OCI-LY7 (cell line): ENCODE results near the gene ROPN1L. TPM values are rescaled to one million over a fixed set of nuclear protein-coding genes. Genes with fewer than 3 reads are reported as not detected.

Experiments used
- BruUV-seq: library from RNA; stranded (reverse); fragments of 400-500 nt; replicated peaks from 2 replicates; lab custom pipeline; 2021; lab: Mats Ljungman, UMichigan
- CTCF ChIA-PET: fragments of 300-600 bp; sonication (Branson Sonifier 250); formaldehyde crosslinking; loops from one replicate; lab custom pipeline; 2022; ENCODE audit warnings: antibody characterized with exemption; ENCODE audit not compliant: unreplicated experiment; lab: Charles Lee
- POLR2A ChIA-PET: fragments of 300-600 bp; sonication (Branson Sonifier 250); formaldehyde crosslinking; loops from one replicate; lab custom pipeline; 2022; ENCODE audit warnings: antibody characterized with exemption; lab: Charles Lee
- DNase-seq: peaks from one replicate; pipeline ENCODE4 v3.0.0-alpha.2; 2015; ENCODE audit warnings: low spot score
- H2AFZ ChIP-seq: fragments of 200-600 bp; sonication (generic), shearing (Covaris generic); 2 replicates; pipeline ENCODE4 v1.6.1; 2014; ENCODE audit warnings: mild to moderate bottlenecking, antibody characterized with exemption, low read length, moderate library complexity
- H3K27ac ChIP-seq: fragments of 200-600 bp; sonication (generic); 2 replicates; pipeline ENCODE4 v1.5.1; 2014; ENCODE audit warnings: mixed run types, low read depth, mild to moderate bottlenecking, moderate library complexity, low read length, inconsistent platforms; ENCODE audit not compliant: poor library complexity, severe bottlenecking
- H3K36me3 ChIP-seq: fragments of 200-600 bp; sonication (generic); 2 replicates; pipeline ENCODE4 v1.6.1; 2014; ENCODE audit warnings: mild to moderate bottlenecking, antibody characterized with exemption, low read length, moderate library complexity, mixed read lengths; ENCODE audit not compliant: insufficient read depth
- H3K4me1 ChIP-seq: fragments of 200-600 bp; sonication (generic); 2 replicates; pipeline ENCODE4 v1.5.1; 2014; ENCODE audit warnings: mild to moderate bottlenecking, low read length; ENCODE audit not compliant: insufficient read depth, poor library complexity, severe bottlenecking
- H3K4me2 ChIP-seq: fragments of 200-600 bp; sonication (generic); 2 replicates; pipeline ENCODE4 v1.6.1; 2014; ENCODE audit warnings: mild to moderate bottlenecking, low read length
- H3K4me3 ChIP-seq: fragments of 200-600 bp; sonication (generic); 2 replicates; pipeline ENCODE4 v1.5.1; 2014; ENCODE audit warnings: mild to moderate bottlenecking, low read depth, low read length; ENCODE audit not compliant: poor library complexity, severe bottlenecking
- H3K79me2 ChIP-seq: fragments of 200-600 bp; sonication (generic); 2 replicates; pipeline ENCODE4 v1.6.1; 2016; ENCODE audit warnings: low read depth, mild to moderate bottlenecking, low read length, moderate library complexity, mixed read lengths; ENCODE audit not compliant: insufficient read depth
- H3K9me2 ChIP-seq: fragments of 200-600 bp; sonication (generic); 2 replicates; pipeline ENCODE4 v1.6.1; 2016; ENCODE audit warnings: mild to moderate bottlenecking, low read length, mixed read lengths; ENCODE audit not compliant: insufficient read depth
- H3K9me3 ChIP-seq: fragments of 200-600 bp; sonication (generic); 2 replicates; pipeline ENCODE4 v1.6.1; 2014; ENCODE audit warnings: mild to moderate bottlenecking, mixed run types, low read length, mixed read lengths
- H4K20me1 ChIP-seq: fragments of 200-600 bp; sonication (generic); 2 replicates; pipeline ENCODE4 v1.6.1; 2014; ENCODE audit warnings: mild to moderate bottlenecking, antibody characterized with exemption, low read length, moderate library complexity, mixed read lengths; ENCODE audit not compliant: insufficient read depth
- EZH2phosphoT487 ChIP-seq: fragments of 200-600 bp; sonication (generic); IDR thresholded peaks from 2 replicates; pipeline ENCODE4 v1.6.1; 2018; ENCODE audit warnings: low read depth, borderline replicate concordance, mild to moderate bottlenecking, mixed run types, antibody characterized with exemption, low read length, moderate library complexity, mixed read lengths
- intact Hi-C: fragments of 100-400 bp; cut with micrococcal nuclease; formaldehyde crosslinking; loops from one replicate; pipeline ENCODE4 v1.10.0; 2022; ENCODE audit not compliant: unreplicated experiment
- total RNA-seq, 2 experiments: library from RNA; depleted of rRNA in 1 of 2; stranded (reverse); fragments of >200 nt in 1 of 2; shearing (Covaris generic) in 1 of 2; gene quantifications; 2 replicates each; pipeline ENCODE4 v1.2.3, GENCODE V29; 2014 to 2022
- TF ChIP-seq, protein P1 (sequence below): fragments of 200-600 bp; sonication (generic); conservative IDR thresholded peaks from 2 replicates; pipeline ENCODE4 v1.5.1; 2014; ENCODE audit warnings: mild to moderate bottlenecking, antibody characterized with exemption, low read length, moderate library complexity, mixed read lengths

The ROPN1L gene
- total RNA-seq, 2 experiments from 2014 or later = 0.35 to 0.36 TPM

DNA sequence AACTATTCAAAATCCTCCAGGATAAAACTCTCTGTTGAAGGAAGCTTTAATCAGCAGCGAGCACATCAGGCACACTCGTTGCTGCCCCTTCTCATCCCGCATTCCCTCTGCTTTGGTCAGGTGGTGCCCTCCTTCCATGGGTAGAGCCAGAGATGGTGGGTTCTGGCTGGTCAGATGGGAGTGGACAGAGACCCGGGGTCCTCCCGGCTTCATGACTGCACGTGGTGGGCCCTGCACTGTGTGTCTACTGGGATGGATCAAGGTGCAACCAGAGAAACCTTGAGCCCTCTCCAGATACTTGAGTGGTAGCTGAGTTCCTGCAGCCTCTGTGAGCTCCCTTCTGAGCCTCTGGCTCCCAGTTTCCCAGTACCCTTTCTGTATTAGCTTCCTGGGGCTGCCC, 36.3 kb downstream of the ROPN1L start:
- intact Hi-C loops = no loop called here
- Histone ChIP-seq H3K9me2 (no peaks in the 10 kb centered on the region), H3K79me2 (no peaks in the 10 kb centered on the region), H3K4me2 (no peak overlapping the region), H3K4me3 (no peak overlapping the region), H3K9me3 (no peaks in the 10 kb centered on the region), H4K20me1 (no peaks in the 10 kb centered on the region), H3K36me3 (no peaks in the 10 kb centered on the region), H2AFZ (no peak overlapping the region), H3K4me1 (no peaks in the 10 kb centered on the region), H3K27ac (no peak overlapping the region)
- CTCF ChIA-PET = no interaction called here
- DNase-seq = no peak
- BruUV-seq = no TSS peak
- no peak for TF ChIP-seq EZH2phosphoT487
- TF ChIP-seq, protein P1, sequence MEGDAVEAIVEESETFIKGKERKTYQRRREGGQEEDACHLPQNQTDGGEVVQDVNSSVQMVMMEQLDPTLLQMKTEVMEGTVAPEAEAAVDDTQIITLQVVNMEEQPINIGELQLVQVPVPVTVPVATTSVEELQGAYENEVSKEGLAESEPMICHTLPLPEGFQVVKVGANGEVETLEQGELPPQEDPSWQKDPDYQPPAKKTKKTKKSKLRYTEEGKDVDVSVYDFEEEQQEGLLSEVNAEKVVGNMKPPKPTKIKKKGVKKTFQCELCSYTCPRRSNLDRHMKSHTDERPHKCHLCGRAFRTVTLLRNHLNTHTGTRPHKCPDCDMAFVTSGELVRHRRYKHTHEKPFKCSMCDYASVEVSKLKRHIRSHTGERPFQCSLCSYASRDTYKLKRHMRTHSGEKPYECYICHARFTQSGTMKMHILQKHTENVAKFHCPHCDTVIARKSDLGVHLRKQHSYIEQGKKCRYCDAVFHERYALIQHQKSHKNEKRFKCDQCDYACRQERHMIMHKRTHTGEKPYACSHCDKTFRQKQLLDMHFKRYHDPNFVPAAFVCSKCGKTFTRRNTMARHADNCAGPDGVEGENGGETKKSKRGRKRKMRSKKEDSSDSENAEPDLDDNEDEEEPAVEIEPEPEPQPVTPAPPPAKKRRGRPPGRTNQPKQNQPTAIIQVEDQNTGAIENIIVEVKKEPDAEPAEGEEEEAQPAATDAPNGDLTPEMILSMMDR = no peak
- POLR2A ChIA-PET = no interaction called here

- no TSS peak for BruUV-seq
- no peak for DNase-seq
- no peak overlapping the region for H3K4me2 ChIP-seq
- H4K20me1 ChIP-seq = no peaks in the 10 kb centered on the region
- intact Hi-C loops = no loop called here
- no peak overlapping the region for H3K27ac ChIP-seq
- no peaks in the 10 kb centered on the region for H3K79me2 ChIP-seq
- CTCF ChIA-PET = no interaction called here
- no peak for TF ChIP-seq EZH2phosphoT487
- TF ChIP-seq, protein P1 = no peak
- no peaks in the 10 kb centered on the region for H3K9me2 ChIP-seq
- H3K4me1 ChIP-seq = no peaks in the 10 kb centered on the region
- POLR2A ChIA-PET = no interaction called here
- no peak overlapping the region for H3K4me3 ChIP-seq
- no peaks in the 10 kb centered on the region for H3K9me3 ChIP-seq
- H3K36me3 ChIP-seq = no peaks in the 10 kb centered on the region
- H2AFZ ChIP-seq = no peak overlapping the region
Observed at GRCh38 chr5:10478436-10478835, 36.8 kb downstream of the ROPN1L start.

DNA sequence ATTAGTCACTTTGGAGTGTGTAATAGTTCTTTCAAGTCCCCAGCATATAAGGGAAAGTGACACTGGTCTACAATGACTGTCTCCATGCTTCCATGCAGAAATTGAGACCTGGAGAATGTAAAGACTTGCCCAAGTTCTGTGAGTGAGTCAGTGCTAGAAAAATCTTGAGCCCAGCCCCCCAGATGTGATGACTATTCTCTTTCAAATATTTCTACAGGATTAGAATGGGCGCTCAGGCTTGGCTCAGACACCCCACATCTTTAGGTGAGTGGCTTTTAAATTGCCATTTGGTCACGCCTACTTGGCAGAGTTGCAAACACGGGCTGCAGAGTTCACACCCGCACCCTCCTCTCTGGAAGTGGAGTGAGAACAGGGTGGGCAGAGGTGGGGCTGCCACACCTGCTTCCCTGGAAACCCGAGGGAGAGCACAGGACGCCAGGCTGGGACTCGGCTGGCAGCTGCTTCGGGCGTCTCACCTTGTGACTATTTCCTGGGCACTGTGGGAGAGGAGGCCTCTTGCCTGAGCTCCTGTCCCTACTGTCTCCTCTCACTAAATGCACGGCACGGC, 37.6 kb downstream of the ROPN1L start:
- ChIA-PET CTCF (no interaction called here), POLR2A (no interaction called here)
- no peaks in the 10 kb centered on the region for H3K9me3 ChIP-seq
- H3K4me2 ChIP-seq = no peak overlapping the region
- no peak overlapping the region for H2AFZ ChIP-seq
- no peaks in the 10 kb centered on the region for H4K20me1 ChIP-seq
- no peaks in the 10 kb centered on the region for H3K4me1 ChIP-seq
- H3K4me3 ChIP-seq = no peak overlapping the region
- intact Hi-C loops = no loop called here
- DNase-seq = no peak
- no peaks in the 10 kb centered on the region for H3K9me2 ChIP-seq
- H3K27ac ChIP-seq = no peak overlapping the region
- no peaks in the 10 kb centered on the region for H3K79me2 ChIP-seq
- BruUV-seq = no TSS peak
- no peaks in the 10 kb centered on the region for H3K36me3 ChIP-seq
- TF ChIP-seq EZH2phosphoT487 = no peak
- TF ChIP-seq, protein P1 = no peak
